Ishikawa (cell line): ENCODE measurements around the gene NPAS2.

Experiments
- CEBPB ChIP-seq: IDR thresholded peaks from 2 replicates; pipeline ENCODE4 v1.6.1; 2012
- CREB1 ChIP-seq: IDR thresholded peaks from 2 replicates; pipeline ENCODE4 v1.6.1; 2012; ENCODE audit warnings: low read depth
- EGR1 ChIP-seq: IDR thresholded peaks from 2 replicates; pipeline ENCODE4 v1.6.1; 2012
- EP300 ChIP-seq: IDR thresholded peaks from 2 replicates; pipeline ENCODE4 v1.6.1; 2012; ENCODE audit warnings: borderline replicate concordance
- FOXM1 ChIP-seq: IDR thresholded peaks from 2 replicates; pipeline ENCODE4 v1.6.1; 2012; ENCODE audit warnings: low read depth, borderline replicate concordance
- NFIC ChIP-seq: IDR thresholded peaks from 2 replicates; pipeline ENCODE4 v1.6.1; 2012
- RAD21 ChIP-seq: IDR thresholded peaks from 2 replicates; pipeline ENCODE4 v1.6.1; 2012; ENCODE audit warnings: low read depth
- TAF1 ChIP-seq: IDR thresholded peaks from 2 replicates; pipeline ENCODE4 v1.6.1; 2012; ENCODE audit warnings: low read depth, mild to moderate bottlenecking
- TCF12 ChIP-seq: IDR thresholded peaks from 2 replicates; pipeline ENCODE4 v1.6.1; 2012; ENCODE audit warnings: low read depth
- TEAD4 ChIP-seq: IDR thresholded peaks from 2 replicates; pipeline ENCODE4 v1.6.1; 2012
- YY1 ChIP-seq: IDR thresholded peaks from 2 replicates; pipeline ENCODE4 v1.6.1; 2012; ENCODE audit warnings: low read depth
- ZBTB7A ChIP-seq: IDR thresholded peaks from 2 replicates; pipeline ENCODE4 v1.6.1; 2012; ENCODE audit warnings: low read depth
- TF ChIP-seq, protein P1 (sequence below): IDR thresholded peaks from 2 replicates; pipeline ENCODE4 v1.6.1; 2012
- TF ChIP-seq, protein P2 (sequence below): IDR thresholded peaks from 2 replicates; pipeline ENCODE4 v1.6.1; 2012; ENCODE audit warnings: low read depth, mild to moderate bottlenecking
- TF ChIP-seq, protein P3 (sequence below): IDR thresholded peaks from 2 replicates; pipeline ENCODE4 v1.6.1; 2012

The NPAS2 gene

DNA sequence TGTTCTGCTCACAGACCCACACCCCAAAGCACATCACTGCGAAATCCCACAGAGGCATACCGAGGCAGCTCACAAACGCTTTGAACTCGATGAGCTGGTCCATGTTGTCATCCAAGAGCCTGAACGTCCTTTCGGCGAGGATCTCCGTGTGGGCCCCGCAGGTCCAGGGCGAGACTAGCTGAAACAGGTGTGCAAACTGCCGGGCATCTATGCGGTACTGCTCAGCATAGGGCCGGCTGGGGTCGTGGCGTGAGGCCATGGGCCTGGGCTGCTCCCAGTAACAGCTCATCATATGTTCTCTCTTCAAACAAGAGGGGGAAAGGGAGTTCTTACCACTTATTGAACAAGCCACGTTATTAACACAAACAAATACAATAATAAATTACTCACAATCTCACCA is 202.3 kb downstream of the NPAS2 start:
- TF ChIP-seq ZBTB7A, result no peak
- no peak for TF ChIP-seq CEBPB
- no peak for TF ChIP-seq EP300

DNA sequence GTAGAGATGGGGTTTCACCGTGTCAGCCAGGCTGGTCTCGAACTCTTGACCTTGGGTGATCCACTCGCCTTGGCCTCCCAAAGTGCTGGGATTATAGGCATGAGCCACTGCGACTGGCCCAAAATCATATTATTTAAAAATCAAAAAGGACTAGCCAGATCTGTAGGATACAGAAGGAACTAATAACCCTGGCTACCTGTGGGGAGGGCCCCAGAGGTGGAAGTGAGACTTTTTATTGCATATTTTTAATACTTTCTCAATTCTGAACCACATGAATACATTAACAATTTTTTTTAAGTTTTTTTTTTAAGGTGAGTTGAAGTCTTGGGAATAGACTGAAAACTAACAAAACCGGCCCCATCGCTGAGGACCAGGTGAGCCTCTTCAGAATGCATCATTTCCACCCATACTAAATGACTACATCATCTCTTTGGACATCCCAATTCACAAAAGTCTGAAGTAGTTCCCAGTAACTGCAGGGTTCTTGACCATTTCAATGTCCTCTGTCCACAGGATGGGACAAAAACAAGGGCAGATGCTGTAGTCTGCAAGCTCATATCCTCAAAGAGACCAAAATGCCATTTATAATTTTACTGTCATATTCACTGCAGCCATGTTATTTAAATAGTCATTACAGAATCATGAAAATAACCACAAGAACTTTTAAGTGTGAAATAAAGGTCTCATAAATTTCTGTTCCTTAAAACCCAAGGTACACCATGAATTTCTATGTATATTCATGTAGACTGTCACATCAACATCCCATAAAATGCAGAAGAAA is 203.6 kb downstream of the NPAS2 start:
- TF ChIP-seq EGR1 (no peak), TEAD4 (no peak), EP300 (no peak), YY1 (no peak)
- TF ChIP-seq, protein P1, sequence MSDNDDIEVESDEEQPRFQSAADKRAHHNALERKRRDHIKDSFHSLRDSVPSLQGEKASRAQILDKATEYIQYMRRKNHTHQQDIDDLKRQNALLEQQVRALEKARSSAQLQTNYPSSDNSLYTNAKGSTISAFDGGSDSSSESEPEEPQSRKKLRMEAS, result no peak
- TF ChIP-seq, protein P2, sequence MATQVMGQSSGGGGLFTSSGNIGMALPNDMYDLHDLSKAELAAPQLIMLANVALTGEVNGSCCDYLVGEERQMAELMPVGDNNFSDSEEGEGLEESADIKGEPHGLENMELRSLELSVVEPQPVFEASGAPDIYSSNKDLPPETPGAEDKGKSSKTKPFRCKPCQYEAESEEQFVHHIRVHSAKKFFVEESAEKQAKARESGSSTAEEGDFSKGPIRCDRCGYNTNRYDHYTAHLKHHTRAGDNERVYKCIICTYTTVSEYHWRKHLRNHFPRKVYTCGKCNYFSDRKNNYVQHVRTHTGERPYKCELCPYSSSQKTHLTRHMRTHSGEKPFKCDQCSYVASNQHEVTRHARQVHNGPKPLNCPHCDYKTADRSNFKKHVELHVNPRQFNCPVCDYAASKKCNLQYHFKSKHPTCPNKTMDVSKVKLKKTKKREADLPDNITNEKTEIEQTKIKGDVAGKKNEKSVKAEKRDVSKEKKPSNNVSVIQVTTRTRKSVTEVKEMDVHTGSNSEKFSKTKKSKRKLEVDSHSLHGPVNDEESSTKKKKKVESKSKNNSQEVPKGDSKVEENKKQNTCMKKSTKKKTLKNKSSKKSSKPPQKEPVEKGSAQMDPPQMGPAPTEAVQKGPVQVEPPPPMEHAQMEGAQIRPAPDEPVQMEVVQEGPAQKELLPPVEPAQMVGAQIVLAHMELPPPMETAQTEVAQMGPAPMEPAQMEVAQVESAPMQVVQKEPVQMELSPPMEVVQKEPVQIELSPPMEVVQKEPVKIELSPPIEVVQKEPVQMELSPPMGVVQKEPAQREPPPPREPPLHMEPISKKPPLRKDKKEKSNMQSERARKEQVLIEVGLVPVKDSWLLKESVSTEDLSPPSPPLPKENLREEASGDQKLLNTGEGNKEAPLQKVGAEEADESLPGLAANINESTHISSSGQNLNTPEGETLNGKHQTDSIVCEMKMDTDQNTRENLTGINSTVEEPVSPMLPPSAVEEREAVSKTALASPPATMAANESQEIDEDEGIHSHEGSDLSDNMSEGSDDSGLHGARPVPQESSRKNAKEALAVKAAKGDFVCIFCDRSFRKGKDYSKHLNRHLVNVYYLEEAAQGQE, result no peak

DNA sequence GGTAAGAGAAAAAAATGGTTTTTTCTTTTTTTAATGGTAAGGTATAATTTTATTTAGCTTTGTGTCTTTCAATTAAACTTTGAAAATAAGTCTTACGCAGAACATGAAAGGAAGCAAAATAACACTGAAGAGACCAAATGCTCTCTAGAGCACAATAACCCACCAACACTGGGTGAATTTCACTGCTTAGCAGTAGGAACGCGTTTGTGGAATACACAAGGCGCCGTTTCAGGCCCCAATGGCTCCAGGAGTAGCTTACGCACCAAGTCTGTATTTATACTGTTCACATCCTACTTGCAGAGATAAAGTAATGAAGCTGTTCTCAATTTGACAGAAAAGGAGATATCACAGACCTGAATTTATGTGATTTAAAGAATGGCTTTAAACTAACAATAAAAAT is 205.6 kb downstream of the NPAS2 start:
- TF ChIP-seq CEBPB, result no peak
- TF ChIP-seq YY1, result no peak
- no peak for TF ChIP-seq TAF1
- no peak for TF ChIP-seq FOXM1
- TF ChIP-seq TCF12, result no peak
- TF ChIP-seq, protein P3, sequence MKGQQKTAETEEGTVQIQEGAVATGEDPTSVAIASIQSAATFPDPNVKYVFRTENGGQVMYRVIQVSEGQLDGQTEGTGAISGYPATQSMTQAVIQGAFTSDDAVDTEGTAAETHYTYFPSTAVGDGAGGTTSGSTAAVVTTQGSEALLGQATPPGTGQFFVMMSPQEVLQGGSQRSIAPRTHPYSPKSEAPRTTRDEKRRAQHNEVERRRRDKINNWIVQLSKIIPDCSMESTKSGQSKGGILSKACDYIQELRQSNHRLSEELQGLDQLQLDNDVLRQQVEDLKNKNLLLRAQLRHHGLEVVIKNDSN, result no peak
- no peak for TF ChIP-seq NFIC
- no peak for TF ChIP-seq EP300
- TF ChIP-seq, protein P2, result no peak
- TF ChIP-seq, protein P1, result no peak
- TF ChIP-seq RAD21, result no peak
- no peak for TF ChIP-seq CREB1
- TF ChIP-seq ZBTB7A, result no peak
- TF ChIP-seq EGR1, result no peak
- no peak for TF ChIP-seq TEAD4

DNA sequence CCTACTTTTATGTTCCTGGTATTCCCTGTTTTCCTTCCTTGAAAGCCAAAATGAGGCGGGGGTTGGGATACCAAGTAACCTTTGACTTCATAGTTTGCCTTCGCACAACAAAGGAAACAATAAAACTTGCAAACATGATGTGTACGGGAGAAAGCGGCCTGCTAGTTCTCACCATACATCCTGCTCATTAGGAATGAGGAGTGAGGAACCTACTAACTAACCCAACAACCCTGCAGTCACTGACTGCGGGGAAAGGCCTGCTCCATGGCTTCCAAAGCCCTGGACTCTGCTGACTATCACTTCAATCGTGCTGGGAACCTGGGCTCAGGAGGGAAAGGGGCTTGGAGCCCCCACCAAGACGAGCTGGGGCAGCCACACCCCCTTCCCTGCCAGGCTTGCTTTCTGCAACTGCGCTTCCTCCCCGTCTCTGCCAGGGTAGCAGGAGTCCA is 206.3 kb downstream of the NPAS2 start:
- TF ChIP-seq YY1, result no peak
- TF ChIP-seq CREB1, result no peak
- TF ChIP-seq, protein P1, result no peak
- no peak for TF ChIP-seq TEAD4
- no peak for TF ChIP-seq CEBPB
- TF ChIP-seq RAD21, result no peak
- no peak for TF ChIP-seq FOXM1
- no peak for TF ChIP-seq EP300
- TF ChIP-seq TCF12, result no peak
- no peak for TF ChIP-seq TAF1
- TF ChIP-seq, protein P2, result no peak
- no peak for TF ChIP-seq ZBTB7A
- TF ChIP-seq EGR1, result no peak
- TF ChIP-seq NFIC, result no peak

DNA sequence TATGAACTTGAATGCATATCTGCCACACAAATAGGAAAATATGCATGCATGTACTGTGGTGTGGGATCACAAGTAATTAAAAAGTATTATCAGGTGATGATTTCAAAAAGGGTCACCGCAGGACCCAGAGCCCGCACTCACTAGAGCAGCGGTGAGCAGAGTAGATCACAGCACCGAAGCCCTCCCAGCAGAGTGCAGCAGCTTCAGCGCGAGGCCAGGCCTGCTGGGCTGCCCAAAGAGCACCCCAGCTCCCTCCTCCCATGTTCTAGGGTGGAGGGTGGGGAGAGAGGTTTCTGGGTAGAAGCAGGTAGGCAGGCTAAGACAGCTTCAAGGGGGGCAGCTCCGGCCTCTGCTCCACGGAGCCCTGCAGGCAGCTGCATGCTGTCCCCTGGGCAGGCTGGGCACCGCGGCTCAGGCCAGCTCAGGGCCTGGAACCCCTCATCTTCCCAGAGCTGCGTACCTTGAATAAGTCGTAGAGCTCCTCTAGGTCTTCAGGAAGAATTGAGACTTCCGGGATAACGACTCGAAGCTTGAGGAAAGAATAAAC is 207.1 kb downstream of the NPAS2 start:
- TF ChIP-seq TCF12 (no peak), YY1 (no peak), TEAD4 (no peak), TAF1 (no peak), CEBPB (no peak), ZBTB7A (no peak)
- TF ChIP-seq, protein P2, result no peak
